GM19023 (cell line): ENCODE data around the gene CYB561D1.

Source experiments
- ATAC-seq: cut with Tn5 transposase; IDR thresholded peaks from one replicate; pipeline ENCODE4 v1.9.1; 2021; ENCODE audit warnings: mild to moderate bottlenecking, moderate library complexity; ENCODE audit not compliant: unreplicated experiment

The CYB561D1 gene

DNA sequence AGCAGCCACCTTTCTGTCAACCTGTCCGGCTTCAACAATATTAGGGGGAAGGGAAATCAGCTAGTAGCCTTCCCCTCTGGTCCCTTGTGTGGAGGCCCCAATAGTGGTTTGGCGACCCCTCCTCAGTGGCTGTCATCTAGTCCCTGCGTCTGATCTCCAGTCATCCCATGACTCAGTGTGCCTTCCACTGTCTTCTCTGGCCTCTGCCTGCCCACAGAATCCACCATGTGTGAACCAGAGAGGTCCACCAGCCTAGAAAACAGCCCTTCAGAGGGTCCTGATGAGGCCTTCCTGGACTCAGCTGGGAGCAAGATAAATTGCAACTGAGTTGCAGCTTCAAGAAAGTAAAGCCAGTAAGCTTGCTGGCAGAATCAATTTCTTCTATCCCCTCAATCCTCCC is 14.0 kb upstream of the CYB561D1 start:
- no peak for ATAC-seq

DNA sequence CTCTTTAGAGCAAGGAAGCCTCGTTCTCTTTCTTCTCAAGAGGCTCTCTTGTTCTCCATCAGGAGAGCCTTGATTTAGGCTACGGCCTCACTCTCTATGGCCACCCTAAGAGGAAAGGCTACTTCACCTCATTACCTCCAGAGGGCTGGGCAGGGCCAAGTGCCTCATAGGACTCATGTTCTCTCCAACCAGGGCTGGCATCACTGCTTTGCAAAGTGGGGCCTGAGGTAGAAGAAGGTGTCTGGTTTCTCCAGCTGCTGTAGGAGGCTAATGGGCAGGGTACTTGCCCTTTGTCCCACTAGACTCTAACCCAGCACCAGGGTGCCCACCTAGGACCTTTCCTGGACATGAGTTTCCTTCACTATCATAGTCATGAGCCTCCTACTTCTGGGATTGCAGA is 12.2 kb upstream of the CYB561D1 start:
- no peak for ATAC-seq

DNA sequence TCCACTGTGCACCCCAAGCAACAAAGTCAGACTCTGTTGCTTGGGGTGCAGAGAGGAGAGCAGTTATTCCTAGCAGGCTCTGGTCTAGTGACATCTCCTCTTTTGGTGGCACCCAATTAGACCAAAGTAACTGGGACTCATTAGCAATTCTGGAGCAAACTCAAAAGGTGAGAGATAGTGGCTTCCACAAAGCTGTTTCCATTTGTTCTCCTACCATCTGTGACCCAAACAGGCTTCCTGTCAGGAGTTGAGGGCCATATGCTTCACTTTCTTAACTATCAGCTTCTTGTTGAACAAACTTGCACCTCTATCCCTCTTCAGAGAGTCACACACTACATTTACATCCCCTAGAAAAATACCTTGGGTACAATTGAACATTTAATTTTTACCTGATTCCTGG is 11.7 kb upstream of the CYB561D1 start:
- ATAC-seq, result no peak

DNA sequence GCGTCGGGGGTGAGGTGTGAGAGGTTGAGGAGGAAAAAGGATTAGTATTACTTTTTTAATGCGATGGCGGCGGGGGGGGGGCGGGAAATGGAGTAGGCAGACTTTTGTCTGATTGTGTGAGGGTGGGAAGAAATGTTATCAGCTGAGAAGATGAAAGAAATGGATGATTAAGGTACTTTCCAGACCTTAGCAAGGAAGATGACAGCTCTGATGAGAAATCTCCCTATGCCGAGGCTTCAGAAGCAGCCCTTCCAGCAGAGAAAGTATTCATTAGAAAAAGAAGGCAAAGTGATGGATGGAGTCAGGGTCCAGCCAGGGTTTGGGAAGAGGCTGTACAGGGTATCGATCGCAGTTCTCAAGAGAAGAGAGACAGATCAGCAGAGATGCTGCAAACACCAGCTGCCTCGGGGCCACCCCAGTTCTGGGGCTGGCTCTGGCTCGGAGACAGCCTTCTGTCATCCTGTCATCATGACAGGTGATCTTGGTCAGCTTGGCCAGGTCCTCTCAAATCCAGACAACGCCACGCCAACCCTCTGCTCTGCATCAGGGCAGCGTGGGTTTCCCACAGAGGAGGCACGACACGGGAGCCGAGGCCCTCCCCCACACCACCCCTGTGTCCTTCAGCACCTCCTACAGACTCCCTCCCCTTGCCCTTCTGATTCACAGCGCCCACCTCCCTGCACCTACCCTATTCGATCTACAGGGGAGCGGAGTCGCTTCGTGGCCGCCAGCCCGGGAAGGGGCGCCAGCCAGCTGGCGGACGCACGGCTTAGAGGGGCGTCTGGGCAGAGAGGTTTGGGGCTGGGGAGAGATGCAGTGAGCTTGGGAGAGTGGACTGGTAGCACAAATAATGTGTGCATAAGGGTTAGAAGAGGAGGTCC is 10.9 kb upstream of the CYB561D1 start:
- peak; percentile 18 for ATAC-seq

DNA sequence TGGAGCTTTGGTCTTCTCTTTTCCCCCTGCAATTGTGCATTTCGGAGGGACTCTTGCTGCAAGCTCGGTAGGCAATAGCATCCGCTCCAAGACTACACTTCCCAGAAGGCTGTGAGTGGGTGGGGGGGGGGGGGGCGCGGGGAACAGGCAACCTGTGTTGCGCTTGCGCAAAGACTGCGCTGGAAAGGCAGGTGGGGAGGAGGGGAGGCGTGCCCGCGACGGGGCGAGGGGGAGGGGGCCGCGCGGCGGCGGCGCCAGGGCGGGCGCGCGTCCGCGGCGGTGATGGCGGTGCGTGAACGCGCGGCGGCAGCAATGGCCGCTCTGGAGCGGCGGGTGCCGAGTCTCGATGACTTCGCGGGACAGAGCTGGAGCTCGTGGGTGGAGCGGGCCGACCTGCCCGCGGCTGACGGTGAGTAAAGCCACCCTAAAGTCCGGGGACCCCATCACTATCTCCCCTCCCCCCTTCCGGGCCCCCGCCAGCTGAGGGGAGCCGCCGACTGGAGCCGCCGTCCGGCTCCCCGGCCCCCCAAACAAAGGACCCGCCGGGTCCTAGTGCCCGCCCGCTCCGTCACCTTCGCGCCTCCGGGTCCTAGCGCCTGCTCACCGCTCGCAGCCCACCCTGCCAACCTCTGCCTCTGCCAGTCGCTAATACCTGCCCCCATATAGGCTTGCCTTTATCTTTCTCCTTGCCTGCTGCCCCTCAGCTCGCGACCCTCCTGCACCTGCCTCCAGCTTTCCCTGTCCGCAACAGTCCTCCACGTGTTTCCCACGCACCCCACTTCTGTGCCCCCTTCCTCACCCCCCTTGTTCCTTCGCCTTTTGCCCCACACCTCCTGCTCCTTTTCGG is 10.0 kb upstream of the CYB561D1 start, which contains the start of gene ATXN7L2:
ATXN7L2 (plus strand) TSS at position 234 of the 847 bp plus-strand sequence; CDS start at position 283, 49 bp downstream.
- peak; percentile 85 for ATAC-seq

DNA sequence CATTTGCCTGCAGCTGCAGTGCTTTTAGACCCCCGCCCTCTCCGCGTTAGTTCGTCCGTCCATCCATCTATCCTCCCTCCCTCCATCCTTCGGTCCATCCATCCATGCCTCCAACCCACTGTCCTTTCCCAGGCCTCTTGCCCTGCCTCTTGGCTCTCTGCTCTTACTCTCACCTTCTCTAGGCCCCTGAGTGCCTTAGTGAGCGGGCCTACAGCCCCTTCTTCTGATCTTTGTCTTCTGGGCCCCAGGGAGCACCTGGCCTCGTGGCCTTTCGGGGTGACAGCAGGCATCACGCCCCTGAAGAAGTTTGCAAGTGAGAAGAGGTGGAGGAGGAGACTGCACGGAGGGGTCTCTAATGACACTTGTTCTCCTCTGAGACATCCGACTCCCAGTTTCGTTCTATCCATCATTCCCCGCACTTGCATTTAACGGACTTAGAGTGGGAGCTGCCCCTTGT is 9.3 kb upstream of the CYB561D1 start:
- no peak for ATAC-seq

DNA sequence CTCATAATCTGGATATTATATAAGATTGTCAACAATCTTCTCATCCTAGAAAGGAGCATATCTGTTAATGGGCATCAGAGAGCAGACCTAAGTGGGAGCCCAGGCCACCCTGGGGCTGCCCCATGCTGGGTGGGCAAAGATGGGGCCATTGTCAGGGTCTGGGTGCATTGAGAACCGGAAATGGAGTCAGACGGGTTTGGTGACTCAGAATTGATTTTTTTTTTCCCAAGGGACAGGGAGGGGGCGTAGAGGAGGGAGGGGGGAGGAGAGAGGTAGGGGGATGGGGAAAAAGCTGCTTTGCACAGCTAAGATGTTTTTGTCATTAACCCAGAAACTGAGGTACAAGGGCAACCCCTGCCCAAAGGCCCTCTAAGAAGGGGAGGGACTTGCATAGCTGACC is 8.9 kb upstream of the CYB561D1 start:
- no peak for ATAC-seq

DNA sequence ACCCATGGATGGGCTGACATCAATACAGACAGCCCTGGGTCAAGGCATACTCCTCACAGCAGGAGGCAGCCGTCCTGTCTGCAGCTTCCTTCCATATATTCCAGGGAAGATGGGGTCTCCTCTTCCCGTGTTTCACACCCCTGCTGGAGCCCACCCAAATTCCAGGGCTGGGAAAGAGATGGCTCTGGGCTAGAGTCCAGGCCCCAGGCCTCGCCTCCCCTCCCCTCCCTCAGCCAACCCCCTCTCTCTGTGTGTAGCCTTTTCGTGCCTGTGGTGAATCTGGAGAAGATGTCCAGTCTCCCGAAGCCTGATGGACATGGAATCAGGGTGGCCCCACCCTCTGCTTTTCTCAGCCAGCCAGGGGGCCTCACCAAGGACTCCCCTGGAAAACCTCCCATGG is 6.6 kb upstream of the CYB561D1 start:
- ATAC-seq, result no peak

DNA sequence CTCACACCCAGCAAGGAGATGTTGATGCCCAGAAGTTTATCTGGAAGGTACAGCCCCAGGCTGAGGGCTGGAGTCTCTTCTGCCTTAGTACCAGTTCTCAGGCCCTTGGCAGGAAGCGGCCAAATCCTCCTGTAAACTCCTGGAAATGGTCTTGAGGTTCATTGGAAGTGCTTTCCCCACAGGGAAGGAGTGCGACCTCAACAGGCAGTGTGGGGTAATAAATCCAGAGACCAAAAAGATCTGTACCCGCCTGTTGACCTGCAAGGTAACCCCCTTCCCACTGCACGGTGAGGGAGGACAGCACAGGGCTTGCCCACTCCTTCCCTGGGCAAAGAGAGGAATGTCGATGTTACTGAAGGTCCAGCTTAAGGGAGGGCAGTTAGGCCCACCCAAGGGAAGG is 5.7 kb upstream of the CYB561D1 start:
- no peak for ATAC-seq

DNA sequence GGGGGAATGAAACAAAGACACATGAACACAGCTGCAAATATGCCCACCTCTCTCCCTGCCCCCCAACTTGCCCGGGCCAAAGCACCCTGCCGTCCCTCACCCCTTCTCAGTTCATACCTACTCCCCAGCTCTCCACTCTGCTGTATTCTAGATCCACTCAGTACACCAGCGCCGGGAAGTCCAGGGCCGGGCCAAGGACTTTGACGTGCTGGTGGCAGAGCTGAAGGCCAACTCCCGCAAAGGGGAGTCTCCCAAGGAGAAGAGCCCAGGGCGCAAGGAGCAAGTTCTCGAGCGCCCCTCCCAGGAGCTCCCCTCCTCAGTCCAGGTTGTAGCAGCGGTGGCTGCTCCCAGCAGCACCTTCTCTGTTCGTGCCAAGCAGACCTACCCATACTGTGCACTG is 5.2 kb upstream of the CYB561D1 start:
- ATAC-seq, result no peak

DNA sequence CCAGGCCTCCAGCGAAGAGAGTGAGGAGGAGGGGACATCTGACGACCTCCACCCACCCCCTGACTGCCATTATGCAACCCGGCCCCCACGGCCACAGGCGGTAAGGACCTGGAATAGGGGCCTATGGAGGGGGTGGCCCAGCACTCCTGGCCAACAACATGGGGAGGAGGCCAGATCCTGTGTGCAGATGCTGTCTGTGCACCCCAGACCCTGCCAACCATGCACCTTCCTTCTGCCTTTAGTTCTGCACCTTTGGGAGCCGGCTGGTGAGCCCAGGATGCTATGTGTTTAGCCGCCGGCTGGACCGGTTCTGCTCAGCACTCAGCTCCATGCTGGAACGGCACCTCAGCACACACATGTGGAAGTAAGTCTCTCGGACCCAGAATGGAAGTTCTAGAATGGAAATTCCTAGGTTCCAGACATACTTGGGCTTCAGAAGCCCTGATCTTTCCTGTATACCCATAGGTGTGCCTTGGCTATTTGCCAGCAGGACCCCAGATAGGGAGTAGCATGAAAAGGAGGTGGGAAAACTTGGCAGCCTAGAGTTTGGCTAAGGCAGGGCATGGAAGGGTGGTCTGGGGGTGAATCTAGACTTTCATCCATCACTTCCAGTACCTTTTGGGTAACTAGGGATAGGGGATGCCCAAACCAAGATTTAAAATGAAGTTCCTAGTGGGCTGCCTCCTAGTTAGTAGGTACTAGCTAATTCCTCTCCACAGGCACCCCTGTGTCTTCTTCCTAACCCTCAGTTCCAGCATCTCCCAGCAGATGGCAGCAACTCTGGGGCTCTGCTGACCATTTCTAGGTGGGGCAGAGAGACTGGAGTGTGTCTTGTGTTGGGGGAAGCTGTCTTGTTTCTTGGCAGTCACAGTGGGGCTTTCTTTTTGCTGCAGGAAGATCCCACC is 3.6 kb upstream of the CYB561D1 start:
- no peak for ATAC-seq

DNA sequence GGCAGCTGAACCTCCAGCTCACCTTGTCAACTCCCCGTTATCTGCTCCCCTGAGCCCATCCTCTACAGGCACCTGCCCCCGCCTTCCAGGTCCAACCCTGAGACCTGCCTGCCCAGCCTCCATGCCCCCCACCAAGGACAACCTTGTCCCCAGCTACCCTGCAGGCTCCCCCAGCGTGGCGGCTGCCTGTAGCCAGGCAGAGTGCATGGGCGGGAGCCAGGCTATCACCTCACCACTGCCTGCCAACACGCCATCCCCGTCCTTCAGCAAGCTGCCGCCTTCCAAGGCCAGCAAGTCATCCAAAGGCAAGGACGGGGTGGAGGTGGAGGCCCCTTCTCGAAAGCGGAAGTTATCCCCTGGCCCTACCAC is 3.0 kb upstream of the CYB561D1 start:
- no peak for ATAC-seq

DNA sequence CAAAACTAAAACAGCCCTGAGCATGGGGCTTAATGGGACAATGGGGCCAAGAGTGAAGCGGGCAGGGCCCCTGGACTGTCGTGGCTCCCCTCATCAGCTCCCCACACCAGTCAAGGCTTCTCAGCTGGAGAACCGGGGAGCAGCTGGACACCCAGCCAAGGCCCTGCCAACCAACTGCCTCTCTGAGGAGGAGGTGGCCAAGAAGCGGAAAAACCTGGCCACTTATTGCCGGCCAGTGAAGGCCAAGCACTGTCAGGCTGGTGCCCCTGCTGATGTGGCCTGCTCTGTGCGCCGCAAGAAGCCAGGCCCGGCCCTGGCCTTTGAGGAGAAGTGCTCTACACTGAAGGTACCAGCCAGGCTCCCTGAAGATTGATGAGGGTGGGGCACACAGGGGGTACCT is 2.5 kb upstream of the CYB561D1 start:
- ATAC-seq, result no peak

DNA sequence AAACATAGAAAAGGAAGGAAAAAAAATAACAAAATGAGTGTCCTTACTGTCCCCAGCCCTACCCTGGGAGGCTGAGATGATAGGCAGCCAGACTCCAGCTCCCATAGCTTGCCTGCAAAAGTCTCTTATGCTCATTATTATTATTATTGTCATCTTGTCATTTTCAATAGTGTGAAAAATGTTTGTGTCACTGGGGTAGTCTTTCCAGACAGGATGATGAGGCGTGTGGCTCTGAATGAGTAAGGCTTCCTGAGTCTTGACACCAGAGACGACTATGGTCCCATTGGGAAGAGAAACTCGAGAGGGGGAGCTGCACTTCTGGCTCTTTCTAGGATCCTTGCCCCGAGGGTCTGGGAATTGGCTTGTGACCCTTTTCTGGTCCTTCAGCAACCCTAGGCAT is 1.1 kb upstream of the CYB561D1 start:
- ATAC-seq, result no peak

DNA sequence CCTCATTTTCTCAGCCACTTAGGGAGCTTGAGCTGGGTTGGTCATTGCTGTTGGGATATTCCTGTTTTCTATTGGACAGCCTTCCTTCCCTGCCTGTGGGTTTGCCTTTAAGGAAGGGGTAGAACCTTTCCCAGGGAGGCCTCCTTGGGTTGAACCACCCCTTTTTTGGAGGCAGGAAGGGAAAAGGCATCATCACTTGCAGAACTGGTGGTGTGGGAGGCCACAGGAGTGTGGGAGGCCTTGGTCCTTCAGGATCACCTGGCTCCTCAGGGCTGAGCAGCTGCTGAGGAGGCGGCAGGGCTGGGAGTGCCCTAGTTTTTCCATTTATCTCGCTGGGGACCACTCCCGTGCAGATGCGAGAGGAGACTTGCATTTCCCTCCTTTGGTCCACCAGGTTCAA is 667 bp upstream of the CYB561D1 start:
- no peak for ATAC-seq

DNA sequence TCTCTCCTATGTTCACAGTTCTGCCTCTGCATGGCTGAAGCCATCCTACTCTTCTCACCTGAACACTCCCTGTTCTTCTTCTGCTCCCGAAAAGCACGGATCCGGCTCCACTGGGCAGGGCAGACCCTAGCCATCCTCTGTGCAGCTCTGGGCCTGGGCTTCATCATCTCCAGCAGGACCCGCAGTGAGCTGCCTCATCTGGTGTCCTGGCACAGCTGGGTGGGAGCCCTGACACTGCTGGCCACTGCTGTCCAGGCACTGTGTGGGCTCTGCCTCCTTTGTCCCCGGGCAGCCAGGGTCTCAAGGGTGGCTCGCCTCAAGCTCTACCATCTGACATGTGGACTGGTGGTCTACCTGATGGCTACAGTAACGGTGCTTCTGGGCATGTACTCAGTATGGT is 1.8 kb downstream of the CYB561D1 start:
- no peak for ATAC-seq

DNA sequence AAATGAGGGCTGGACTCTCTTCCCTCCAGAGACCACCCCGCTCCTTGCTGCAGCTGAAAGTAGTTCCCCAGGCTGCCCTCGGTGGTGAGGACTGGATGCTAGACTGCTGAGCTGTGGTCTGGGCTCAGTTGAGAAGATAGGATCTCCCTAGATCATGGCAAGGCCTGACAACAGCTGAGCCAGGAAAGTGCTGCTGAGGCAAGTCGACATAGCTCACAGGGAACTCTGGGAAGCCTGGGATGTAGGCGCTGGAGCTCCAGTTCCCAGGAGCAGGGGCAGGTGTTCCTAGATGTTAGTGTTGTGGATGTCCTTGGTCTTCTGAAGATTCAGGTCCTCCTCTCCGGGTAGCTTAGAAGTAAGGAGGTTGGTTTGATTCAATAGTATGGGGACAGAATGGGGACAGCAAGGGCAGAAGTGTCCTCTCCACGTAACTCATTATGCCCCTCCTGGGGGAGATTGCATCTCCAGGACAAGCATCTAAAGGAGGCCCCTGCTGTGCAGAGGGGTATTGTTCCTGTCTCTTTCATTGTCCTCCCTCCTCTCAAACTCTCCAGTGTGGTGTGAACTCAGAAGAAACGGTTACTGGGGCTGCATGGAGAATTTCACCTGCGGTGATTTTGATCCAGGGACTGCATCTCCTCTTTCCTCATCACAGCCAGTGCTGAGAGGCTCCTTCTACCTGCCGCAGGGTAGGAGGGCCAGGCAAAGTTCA is 3.7 kb downstream of the CYB561D1 start:
- ATAC-seq, result no peak

DNA sequence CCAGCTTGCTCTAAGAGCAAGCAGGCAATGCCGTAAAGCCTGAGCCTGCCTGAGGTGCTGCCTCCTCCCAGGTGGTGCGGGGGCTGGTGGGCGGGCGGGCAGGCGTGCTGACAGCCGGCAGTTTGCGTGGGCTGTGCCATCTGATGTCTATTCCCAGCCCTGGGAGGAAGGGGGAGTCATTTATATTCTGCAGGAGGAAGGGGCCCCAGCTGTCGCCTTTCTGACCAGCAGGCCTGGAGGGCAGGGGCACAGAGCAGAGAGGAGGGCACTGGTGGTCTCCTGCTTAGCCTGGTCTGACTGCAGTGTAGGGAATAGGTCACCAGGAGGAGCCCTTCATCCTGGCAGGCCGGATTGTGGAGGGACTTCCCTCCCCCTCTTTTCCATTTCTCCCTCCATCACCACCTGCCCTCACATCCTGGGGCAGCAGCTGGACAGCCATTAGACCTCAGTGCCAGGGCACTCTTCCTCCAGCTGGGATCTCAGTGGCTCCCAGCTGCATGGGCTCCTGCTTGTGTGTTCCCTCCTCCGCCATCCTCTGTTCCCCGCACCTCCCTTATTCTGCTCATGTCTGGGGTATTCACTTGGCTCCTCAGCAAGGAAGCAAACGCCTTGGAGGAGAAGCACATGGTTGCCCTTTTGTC is 4.4 kb downstream of the CYB561D1 start:
- ATAC-seq, result no peak

DNA sequence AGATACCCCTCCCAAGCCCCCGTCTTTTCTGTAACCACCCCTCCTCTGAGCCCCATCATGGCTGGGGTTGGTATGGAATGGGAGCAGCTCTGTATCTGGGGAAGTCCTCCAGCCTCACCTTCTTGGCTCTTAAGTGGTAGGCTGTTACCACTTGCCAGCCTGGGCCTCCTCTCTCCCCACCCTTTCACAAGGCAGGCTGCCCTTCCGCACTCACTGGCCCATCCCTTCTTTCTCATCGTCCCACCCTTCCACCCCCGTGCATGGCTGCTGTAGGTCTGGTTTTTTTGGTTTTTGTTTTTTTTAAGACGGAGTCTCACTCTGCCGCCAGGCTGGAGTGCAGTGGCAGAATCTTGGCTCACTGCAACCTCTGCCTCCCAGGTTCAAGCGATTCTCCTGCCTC is 5.2 kb downstream of the CYB561D1 start:
- no peak for ATAC-seq
